H1 (cell line): ENCODE data around the gene LYL1. TPM values are rescaled to one million over a fixed set of nuclear protein-coding genes. Genes with fewer than 3 reads are reported as not detected.

Source experiments
- CTCF ChIA-PET: fragments of 300-600 bp; sonication (Branson Sonifier 250); formaldehyde crosslinking; loops from one replicate; lab custom pipeline; 2021; ENCODE audit not compliant: partially characterized antibody; lab: Charles Lee
- POLR2A ChIA-PET: fragments of 300-600 bp; sonication (Branson Sonifier 250); formaldehyde crosslinking; loops from one replicate; lab custom pipeline; 2021; ENCODE audit warnings: inconsistent platforms; ENCODE audit not compliant: partially characterized antibody; lab: Charles Lee
- DNase-seq, 2 experiments: peaks; one replicate each; pipeline versions ENCODE4 v3.0.0 to v3.0.0-alpha.2; 2010 to 2022; ENCODE audit warnings: low spot score in 2 of 2, low read depth in 1 of 2, mixed read lengths in 1 of 2
- FAIRE-seq: peaks from 2 replicates; lab custom pipeline; 2011; peaks lifted over from hg19 to GRCh38; lab: Jason Lieb, UNC
- H2AFZ ChIP-seq: 2 replicates; pipeline ENCODE4 v1.8.1; 2012; ENCODE audit warnings: low read length, inconsistent platforms
- H2AK5ac ChIP-seq: 2 replicates; pipeline ENCODE4 v1.6.1; 2013; ENCODE audit warnings: low read depth, low read length
- H2BK120ac ChIP-seq: replicated peaks from 2 replicates; pipeline ENCODE3; 2013; ENCODE audit warnings: low read depth, low read length, inconsistent platforms
- H2BK12ac ChIP-seq: 2 replicates; pipeline ENCODE4 v1.6.1; 2013; ENCODE audit warnings: low read depth, low read length
- H2BK15ac ChIP-seq: 2 replicates; pipeline ENCODE4 v1.6.1; 2013; ENCODE audit warnings: low read length
- H2BK20ac ChIP-seq: 2 replicates; pipeline ENCODE4 v1.6.1; 2013; ENCODE audit warnings: low read length
- H2BK5ac ChIP-seq: 2 replicates; pipeline ENCODE4 v1.6.1; 2013; ENCODE audit warnings: low read depth, low read length
- H3K14ac ChIP-seq: 2 replicates; pipeline ENCODE4 v1.6.1; 2013; ENCODE audit warnings: inconsistent platforms; ENCODE audit not compliant: insufficient read length
- H3K18ac ChIP-seq: 2 replicates; pipeline ENCODE4 v1.6.1; 2013; ENCODE audit warnings: low read length; ENCODE audit errors: extremely low read depth
- H3K23ac ChIP-seq: 2 replicates; pipeline ENCODE4 v1.6.1; 2013; ENCODE audit warnings: inconsistent platforms; ENCODE audit not compliant: insufficient read length
- H3K23me2 ChIP-seq: 2 replicates; pipeline ENCODE4 v1.6.1; 2013; ENCODE audit warnings: low read depth, low read length
- H3K27ac ChIP-seq: 2 replicates; pipeline ENCODE4 v1.6.1; 2011; ENCODE audit warnings: low read depth, low read length, inconsistent platforms
- H3K27me3 ChIP-seq, 4 experiments: replicated peaks in 1 of 4; 1 replicate in 1 of 4; 2 replicates in 3 of 4; pipeline versions ENCODE4 v1.6.1 to v1.8.1; 2011 to 2013; ENCODE audit warnings: low read length in 3 of 4, mild to moderate bottlenecking in 3 of 4, inconsistent platforms in 2 of 4, mixed read lengths in 2 of 4, moderate library complexity in 1 of 4; ENCODE audit not compliant: control insufficient read depth in 3 of 4, insufficient read depth in 3 of 4; ENCODE audit errors: extremely low read depth in 1 of 4
- H3K36me3 ChIP-seq, 4 experiments: 2 replicates each; pipeline versions ENCODE4 v1.6.1 to v1.8.1; 2011 to 2013; ENCODE audit warnings: mild to moderate bottlenecking in 4 of 4, low read length in 3 of 4, moderate library complexity in 2 of 4, control low read depth in 1 of 4, inconsistent platforms in 1 of 4; ENCODE audit not compliant: insufficient read depth in 4 of 4, control insufficient read depth in 2 of 4
- H3K4ac ChIP-seq: replicated peaks from 2 replicates; pipeline ENCODE3; 2013; ENCODE audit warnings: low read length, low read depth, mixed read lengths, inconsistent platforms; ENCODE audit not compliant: insufficient read length
- H3K4me1 ChIP-seq, 4 experiments: replicated peaks in 1 of 4; 1 replicate in 1 of 4; 2 replicates in 3 of 4; pipeline versions ENCODE4 v1.6.1 to v1.8.1; 2011 to 2013; ENCODE audit warnings: low read length in 3 of 4, inconsistent platforms in 2 of 4, mixed read lengths in 1 of 4; ENCODE audit not compliant: insufficient read depth in 4 of 4, control insufficient read depth in 3 of 4
- H3K4me2 ChIP-seq, 2 experiments: 2 replicates each; pipeline versions ENCODE4 v1.6.1 to v1.8.1; 2011 to 2013; ENCODE audit warnings: low read depth in 2 of 2, low read length in 2 of 2, control low read depth in 1 of 2, inconsistent platforms in 1 of 2, mild to moderate bottlenecking in 1 of 2; ENCODE audit not compliant: insufficient read depth in 1 of 2
- H3K4me3 ChIP-seq, 4 experiments: fragments of 200-600, 300-600 bp in 1 of 4; sonication (generic), shearing (Covaris generic), sonication (Bioruptor Twin) in 1 of 4; 2 replicates each; pipeline versions ENCODE4 v1.5.1 to v1.8.1; 2011 to 2016; ENCODE audit warnings: low read length in 4 of 4, low read depth in 3 of 4, control low read depth in 2 of 4, inconsistent platforms in 2 of 4, mild to moderate bottlenecking in 2 of 4, mixed read lengths in 1 of 4, moderate library complexity in 1 of 4; ENCODE audit not compliant: insufficient read depth in 2 of 4; ENCODE audit errors: extremely low read depth in 1 of 4
- H3K56ac ChIP-seq: replicated peaks from 2 replicates; pipeline ENCODE3; 2013; ENCODE audit warnings: low read depth, mild to moderate bottlenecking, mixed read lengths, low read length, inconsistent platforms; ENCODE audit not compliant: insufficient read length
- H3K79me1 ChIP-seq: 2 replicates; pipeline ENCODE4 v1.6.1; 2013; ENCODE audit warnings: low read depth, low read length, control low read depth
- H3K79me2 ChIP-seq, 2 experiments: 2 replicates each; pipeline versions ENCODE4 v1.6.1 to v1.8.1; 2012 to 2013; ENCODE audit warnings: low read length in 2 of 2, mild to moderate bottlenecking in 2 of 2, inconsistent platforms in 1 of 2; ENCODE audit not compliant: insufficient read depth in 2 of 2, control insufficient read depth in 1 of 2
- H3K9ac ChIP-seq, 4 experiments: replicated peaks in 1 of 4; 1 replicate in 1 of 4; 2 replicates in 3 of 4; pipeline versions ENCODE4 v1.6.1 to v1.8.1; 2011 to 2013; ENCODE audit warnings: low read depth in 3 of 4, low read length in 3 of 4, control low read depth in 2 of 4, mild to moderate bottlenecking in 2 of 4, moderate library complexity in 2 of 4, inconsistent platforms in 1 of 4; ENCODE audit errors: extremely low read depth in 1 of 4
- H3K9me3 ChIP-seq, 2 experiments: 2 replicates each; pipeline versions ENCODE4 v1.6.1 to v1.8.1; 2012 to 2013; ENCODE audit warnings: mild to moderate bottlenecking in 2 of 2, moderate library complexity in 2 of 2, control low read depth in 1 of 2, inconsistent platforms in 1 of 2, low read depth in 1 of 2, low read length in 1 of 2, mixed read lengths in 1 of 2; ENCODE audit not compliant: insufficient read depth in 2 of 2
- H4K20me1 ChIP-seq, 2 experiments: replicated peaks in 1 of 2; 2 replicates each; pipeline versions ENCODE3 to v1.8.1; 2011 to 2013; ENCODE audit warnings: inconsistent platforms in 2 of 2, low read length in 2 of 2, mild to moderate bottlenecking in 1 of 2; ENCODE audit not compliant: insufficient read depth in 2 of 2, control insufficient read depth in 1 of 2
- H4K5ac ChIP-seq: 2 replicates; pipeline ENCODE4 v1.6.1; 2013; ENCODE audit warnings: low read length, low read depth, mixed read lengths, inconsistent platforms; ENCODE audit not compliant: insufficient read length
- H4K8ac ChIP-seq: 2 replicates; pipeline ENCODE4 v1.8.0; 2013; ENCODE audit warnings: mild to moderate bottlenecking, moderate library complexity, low read length, inconsistent platforms; ENCODE audit not compliant: insufficient read depth; ENCODE audit errors: extremely low read depth
- H4K91ac ChIP-seq: replicated peaks from 2 replicates; pipeline ENCODE3; 2013; ENCODE audit warnings: low read length, mixed read lengths, inconsistent platforms; ENCODE audit not compliant: insufficient read length
- BRCA1 ChIP-seq: IDR thresholded peaks from 2 replicates; pipeline ENCODE4 v1.6.1; 2012; ENCODE audit warnings: low read depth, low read length, improper control_type of control experiment
- JUND ChIP-seq: IDR thresholded peaks from 2 replicates; pipeline ENCODE4 v1.6.1; 2011; ENCODE audit warnings: mild to moderate bottlenecking, improper control_type of control experiment, low read length
- MAX ChIP-seq: IDR thresholded peaks from 2 replicates; pipeline ENCODE4 v1.6.1; 2012; ENCODE audit warnings: inconsistent platforms
- RBBP5 ChIP-seq: IDR thresholded peaks from 2 replicates; pipeline ENCODE4 v1.7.1; 2012; ENCODE audit warnings: low read depth, mild to moderate bottlenecking, inconsistent platforms, low read length, moderate library complexity, borderline replicate concordance
- RNF2 ChIP-seq: fragments of 200-900, 300-1000 bp; sonication (generic); IDR thresholded peaks from 2 replicates; pipeline ENCODE4 v1.7.1; 2016; ENCODE audit warnings: borderline replicate concordance, low read depth, mild to moderate bottlenecking, antibody characterized with exemption, low read length; ENCODE audit not compliant: poor library complexity, severe bottlenecking; ENCODE audit errors: missing control alignments
- SIN3A ChIP-seq, 2 experiments: IDR thresholded peaks in 1 of 2; conservative IDR thresholded peaks in 1 of 2; 2 replicates each; pipeline ENCODE4 v1.6.1; 2011 to 2012; ENCODE audit warnings: low read length in 2 of 2, improper control_type of control experiment in 1 of 2, low read depth in 1 of 2, mild to moderate bottlenecking in 1 of 2
- SUZ12 ChIP-seq: fragments of 200-600 bp; sonication (generic); IDR thresholded peaks from 2 replicates; pipeline ENCODE4 v1.6.1; 2012; ENCODE audit warnings: mild to moderate bottlenecking, inconsistent platforms, low read length, moderate library complexity, mixed read lengths
- TBP ChIP-seq: IDR thresholded peaks from 2 replicates; pipeline ENCODE4 v1.6.1; 2011; ENCODE audit warnings: low read depth, low read length, improper control_type of control experiment
- WGBS, 2 experiments: shearing (Covaris generic) in 1 of 2; methylation state at CpG; one replicate each; pipeline versions ENCODE4 v1.1.6 to v1.1.7; 2013 to 2015; ENCODE audit warnings: low lambda C conversion rate in 2 of 2, mixed read lengths in 2 of 2, inconsistent platforms in 1 of 2, low coverage in 1 of 2, missing lambda C conversion rate in 1 of 2; ENCODE audit not compliant: insufficient replicate concordance in 2 of 2, insufficient coverage in 1 of 2, insufficient read length in 1 of 2; ENCODE audit errors: extremely low coverage in 1 of 2, missing lambda C conversion rate in 1 of 2; 5-methylcytosine and 5-hydroxymethylcytosine counted together
- polyA plus RNA-seq, 7 experiments: library from polyadenylated mRNA; depleted of rRNA in 3 of 7; stranded (reverse) in 5 of 7; unstranded in 2 of 7; fragments of >200 nt in 5 of 7; fragments of 200-250 nt in 2 of 7; gene quantifications; 1 replicate in 5 of 7; 2 replicates in 1 of 7; 4 replicates in 1 of 7; pipeline versions ENCODE4 v1.2.1 to v1.2.3, GENCODE V29; 2011 to 2013; ENCODE audit warnings: missing spikeins in 2 of 7, mixed read lengths in 2 of 7
- total RNA-seq: library from RNA; stranded (reverse); fragmentation: NEBNext Ultra II Directional; extraction: Animal tissue kit (Norgen Biotek cat#: 25700); gene quantifications from 2 replicates; pipeline ENCODE4 v1.2.1, GENCODE V29; 2021

LYL1 gene
- total and polyA plus RNA-seq, 2 of the 8 experiments (the other 6 are each of a cell fraction or from before 2014, with no cell fraction given), result 0.58 to 0.76 TPM

DNA sequence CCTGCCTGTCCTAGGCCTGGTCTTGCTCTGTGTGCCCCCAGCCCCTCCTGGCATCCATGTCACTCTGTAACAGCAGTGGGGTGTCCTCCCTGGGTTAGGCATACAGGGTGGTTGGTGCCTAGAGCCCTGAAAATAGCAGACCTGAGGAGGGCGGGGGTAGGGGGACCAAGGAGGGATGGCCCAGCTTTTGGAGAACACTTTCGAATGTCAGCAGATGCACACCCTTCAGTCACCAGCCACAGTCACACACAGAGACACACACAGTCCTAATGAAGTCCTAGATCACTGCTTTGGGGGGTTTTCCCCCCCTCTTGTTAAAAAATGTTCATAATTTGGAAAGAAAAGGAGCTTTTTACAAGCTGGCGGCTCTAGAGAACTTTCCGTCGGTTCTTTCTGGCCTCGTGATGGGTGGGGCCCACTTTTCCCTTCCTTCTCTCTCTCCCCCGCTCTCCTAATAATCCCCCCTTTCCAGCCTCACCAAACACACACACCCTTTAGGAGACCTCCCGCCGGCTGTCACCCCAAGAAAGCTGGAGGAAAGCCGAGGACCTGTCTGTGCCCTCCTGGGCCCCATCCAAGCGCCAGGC, 47.9 kb downstream of the LYL1 start:
- no peak overlapping the region for H4K8ac ChIP-seq
- H3K4me2 ChIP-seq, result peak overlapping the region; percentile 66 to 82; a peak in 2 of 4 replicates
- peaks cover 6% of the 10 kb centered on the region; the same call in 1 of the 2 replicates for H3K23me2 ChIP-seq
- H3K27ac ChIP-seq, result no peak overlapping the region
- H2AFZ ChIP-seq, result no peak overlapping the region
- H3K79me1 ChIP-seq, result no peaks in the 10 kb centered on the region
- no peaks in the 10 kb centered on the region for H3K36me3 ChIP-seq
- no peak overlapping the region for H3K56ac ChIP-seq
- peak overlapping the region in 1 of 4 experiments; percentile 51; a peak in 1 of 8 replicates for H3K4me3 ChIP-seq
- DNase-seq (no peak), FAIRE-seq (no peak)
- peaks cover 18 to 21% of the 10 kb centered on the region in 2 experiments for H4K20me1 ChIP-seq
- H4K91ac ChIP-seq, result no peak overlapping the region
- H2BK20ac ChIP-seq, result no peak overlapping the region
- H2BK15ac ChIP-seq, result peak overlapping the region; percentile 92; the same call in 1 of the 2 replicates
- H2BK12ac ChIP-seq, result peak overlapping the region; percentile 84; the same call in 1 of the 2 replicates
- H3K18ac ChIP-seq, result no peak overlapping the region
- peaks cover 7 to 45% (median 39%) of the 10 kb centered on the region in 4 experiments for H3K4me1 ChIP-seq
- H3K4ac ChIP-seq, result no peak overlapping the region
- POLR2A ChIA-PET, result interaction anchor here (0.7 to 3.2 kb wide), 13 partner anchors 13 to 102 kb away, joined by 3 to 18 read pairs (median 4); no protein-coding TSS in a partner anchor
- H4K5ac ChIP-seq, result no peak overlapping the region
- no peak overlapping the region for H3K14ac ChIP-seq
- TF ChIP-seq MAX (no peak), RBBP5 (no peak), RNF2 (peak; percentile 7), JUND (no peak), TBP (no peak), SIN3A (conservative IDR thresholded peaks at IDR 0.05 in 1 of 2, IDR thresholded peaks at IDR 0.05 in 1 of 2; ENCODE audit: low read depth in 1 of 2, low read length in 2 of 2) (no peak), BRCA1 (no peak), SUZ12 (no peak; the same call in 1 of the 2 replicates)
- WGBS, 2 experiments, result 31% methylated on average over 6 of the region's 11 CpGs; no CpG with 5 or more reads in 1 of the 2 experiments
- 0 out of 2 replicates have a peak overlapping the region, but pooled peaks have one; percentile 21 for H2BK5ac ChIP-seq
- no peaks in the 10 kb centered on the region for H3K9me3 ChIP-seq
- no peaks in the 10 kb centered on the region for H3K79me2 ChIP-seq
- H2BK120ac ChIP-seq, result no peak overlapping the region
- H3K9ac ChIP-seq, result no peak overlapping the region
- CTCF ChIA-PET, result interaction anchor here (0.9 to 48.8 kb wide), 9 partner anchors 4 to 89 kb away, joined by 4 to 1145 read pairs (median 140); no protein-coding TSS in a partner anchor
- peaks cover 89 to 100% (median 99%) of the 10 kb centered on the region in 4 experiments for H3K27me3 ChIP-seq
- no peak overlapping the region for H3K23ac ChIP-seq
- 0 out of 2 replicates have a peak overlapping the region, but pooled peaks have one; percentile 69 for H2AK5ac ChIP-seq
